RCC 7860 (cell line): ENCODE results near the gene IREB2.
"Not testable (repeated sequence)": the region's sequence is repeated elsewhere in the genome, so short reads cannot be mapped to it uniquely, and the experiment has no call there.

Experiments
- DNase-seq: peaks from one replicate; pipeline ENCODE4 v3.0.0-alpha.2; 2015; ENCODE audit warnings: low spot score
- FAIRE-seq: peaks from 2 replicates; lab custom pipeline; 2012; peaks lifted over from hg19 to GRCh38; lab: Jason Lieb, UNC

Gene IREB2

GRCh38 chr15:78460737-78461136 is 22.7 kb downstream of the IREB2 start:
- FAIRE-seq = no peak
- no peak for DNase-seq

DNA sequence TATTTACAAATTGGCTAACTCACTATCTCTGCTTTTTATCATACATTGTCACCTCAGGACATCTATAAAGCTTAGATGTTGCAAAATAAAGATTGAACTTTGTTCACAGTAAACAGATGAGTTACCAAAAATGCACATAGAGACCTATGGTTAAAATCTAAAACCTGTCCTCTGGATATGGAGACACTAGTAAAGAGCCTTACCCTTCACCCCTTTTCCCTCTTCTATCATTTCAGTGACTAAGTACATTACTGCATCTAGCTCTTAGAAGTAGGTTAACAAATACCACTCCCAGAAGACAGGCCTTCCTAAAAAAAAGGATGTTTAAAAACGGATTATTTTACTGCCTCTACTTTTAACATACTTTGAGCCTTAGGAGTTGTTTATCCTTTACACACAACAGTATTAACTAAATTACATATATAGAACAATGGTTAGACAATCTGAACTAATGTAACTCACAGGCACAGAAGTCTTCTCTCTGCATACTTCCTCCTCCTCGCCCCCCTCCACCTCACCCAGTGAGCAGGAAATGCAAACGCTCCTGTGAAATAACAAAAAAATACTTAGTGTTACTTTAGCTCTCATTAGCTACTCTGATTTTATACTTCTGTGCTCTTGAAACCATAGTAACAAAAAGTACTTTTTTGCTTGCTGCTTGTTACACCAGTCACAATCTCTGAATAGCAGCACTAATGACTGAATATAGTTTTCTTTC is 23.3 kb downstream of the IREB2 start:
- DNase-seq = no peak
- no peak for FAIRE-seq

DNA sequence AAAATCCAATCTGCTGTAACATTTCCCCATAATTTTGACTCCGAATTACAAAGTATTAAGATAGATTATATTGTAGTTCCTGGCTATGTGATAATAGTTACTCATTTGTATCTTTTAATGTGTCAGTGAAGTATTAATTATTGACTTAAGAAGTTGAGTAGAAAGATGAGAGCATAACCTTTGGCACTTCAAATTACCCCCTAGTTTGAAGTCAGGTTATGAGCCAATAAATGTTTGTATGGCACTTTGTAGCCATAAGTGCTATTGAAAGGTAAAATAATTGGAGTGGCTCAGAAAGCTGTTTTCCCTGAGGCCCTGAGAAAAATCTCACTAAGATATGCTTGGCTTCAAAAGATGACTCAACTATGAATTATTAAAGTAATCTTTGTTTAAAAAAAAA is 31.0 kb downstream of the IREB2 start:
- FAIRE-seq (no peak), DNase-seq (no peak)

DNA sequence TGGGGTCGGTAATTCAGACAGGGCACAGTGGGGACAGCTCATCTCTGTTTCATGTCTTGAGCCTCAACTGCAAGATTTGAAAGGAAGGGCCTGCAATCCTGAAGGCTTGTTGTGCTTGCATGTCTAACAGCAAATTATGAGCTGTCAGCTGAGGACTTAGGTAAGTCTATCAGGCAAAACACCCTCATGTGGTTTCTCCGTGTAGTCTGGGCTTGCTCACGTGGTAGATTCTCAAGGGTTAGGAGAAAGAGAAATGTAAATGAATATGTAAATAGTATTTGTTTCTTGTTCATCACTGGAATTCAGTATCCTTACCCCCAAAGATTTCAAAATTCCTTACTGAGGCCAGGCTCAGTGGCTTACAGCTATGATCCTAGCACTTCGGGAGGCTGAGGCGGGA is 39.3 kb downstream of the IREB2 start:
- no peak for DNase-seq
- no peak for FAIRE-seq

DNA sequence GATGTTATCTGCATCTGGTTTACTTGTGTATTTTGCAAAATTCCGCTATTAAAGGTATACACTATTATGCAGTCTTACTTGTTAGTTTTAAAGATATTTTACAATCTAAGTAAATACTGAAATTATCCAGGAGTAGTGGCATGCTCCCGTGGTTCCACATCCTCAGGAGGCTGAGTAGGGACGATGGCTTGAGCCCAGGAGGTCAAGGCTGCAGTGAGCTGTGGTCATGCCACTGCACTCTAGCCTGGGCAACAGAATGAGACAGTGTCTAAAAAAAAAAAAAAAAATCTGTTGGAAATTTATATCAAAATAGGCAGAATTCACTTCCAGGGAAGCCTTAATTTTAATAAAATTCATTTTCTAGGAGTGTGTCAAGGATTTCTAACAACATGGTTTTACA is 41.6 kb downstream of the IREB2 start:
- FAIRE-seq (no peak), DNase-seq (no peak)

DNA sequence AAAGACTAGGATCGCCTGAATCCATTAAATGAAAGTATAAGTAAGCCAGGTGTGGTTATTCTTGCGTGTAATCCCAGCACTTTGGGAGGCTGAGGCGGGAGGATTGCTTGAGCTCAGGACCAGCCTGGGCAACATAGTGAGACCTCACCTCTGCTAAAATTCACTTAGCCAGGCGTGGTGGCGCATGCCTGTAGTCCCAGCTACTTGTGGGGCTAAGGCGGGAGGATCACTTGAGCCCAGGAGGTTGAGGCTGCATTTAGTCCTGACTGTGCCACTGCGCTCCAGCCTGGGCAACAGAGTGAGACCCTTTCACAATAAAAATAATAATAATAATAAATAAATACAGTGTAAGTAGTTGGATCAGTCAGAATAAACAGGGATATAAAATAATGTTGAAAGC is 43.9 kb downstream of the IREB2 start:
- FAIRE-seq = no peak

GRCh38 chr15:78492872-78493271 is 54.9 kb downstream of the IREB2 start:
- FAIRE-seq = no peak

More for the DNA sequence above, 43.9 kb downstream of the IREB2 start:
- DNase-seq = no peak

DNA sequence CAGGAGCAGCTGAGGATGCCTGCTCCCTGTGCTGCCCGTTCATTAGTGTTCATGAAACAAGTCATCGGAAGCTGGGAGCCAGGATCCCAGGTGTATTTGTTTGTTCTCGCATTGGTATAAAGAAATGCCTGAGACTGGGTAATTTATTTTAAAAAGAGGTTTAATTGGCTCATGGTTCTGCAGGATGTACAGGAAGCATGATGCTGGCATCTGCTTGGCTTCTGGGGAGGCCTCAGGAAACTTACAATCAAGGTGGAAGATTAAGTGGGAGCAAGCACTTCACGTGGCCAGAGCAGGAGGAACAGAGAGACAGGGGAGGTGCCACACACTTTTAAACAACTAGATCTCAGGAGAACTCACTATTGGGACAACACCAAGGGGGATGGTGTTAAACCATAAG is 63.8 kb downstream of the IREB2 start:
- no peak for FAIRE-seq
- no peak for DNase-seq

More at GRCh38 chr15:78492872-78493271, 54.9 kb downstream of the IREB2 start:
- no peak for DNase-seq

DNA sequence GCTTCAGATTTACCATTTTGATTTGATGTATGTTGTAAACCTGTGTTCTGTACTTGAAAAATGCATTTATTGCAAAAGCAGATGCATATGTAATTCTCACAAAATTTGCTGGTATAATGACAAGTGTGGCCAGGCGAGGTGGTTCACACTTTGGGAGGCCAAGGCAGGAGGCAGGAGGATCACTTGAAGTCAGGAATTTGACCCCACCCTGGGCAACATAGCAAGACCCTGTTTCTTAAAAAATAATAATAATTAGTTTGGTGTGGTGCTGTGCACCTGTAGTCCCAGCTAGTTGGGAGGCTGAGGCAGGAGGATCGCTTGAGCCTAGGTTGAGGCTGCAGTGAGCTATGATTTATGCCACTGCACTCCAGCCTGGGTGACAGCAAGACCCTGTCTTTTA is 64.6 kb downstream of the IREB2 start:
- no peak for DNase-seq
- no peak for FAIRE-seq

DNA sequence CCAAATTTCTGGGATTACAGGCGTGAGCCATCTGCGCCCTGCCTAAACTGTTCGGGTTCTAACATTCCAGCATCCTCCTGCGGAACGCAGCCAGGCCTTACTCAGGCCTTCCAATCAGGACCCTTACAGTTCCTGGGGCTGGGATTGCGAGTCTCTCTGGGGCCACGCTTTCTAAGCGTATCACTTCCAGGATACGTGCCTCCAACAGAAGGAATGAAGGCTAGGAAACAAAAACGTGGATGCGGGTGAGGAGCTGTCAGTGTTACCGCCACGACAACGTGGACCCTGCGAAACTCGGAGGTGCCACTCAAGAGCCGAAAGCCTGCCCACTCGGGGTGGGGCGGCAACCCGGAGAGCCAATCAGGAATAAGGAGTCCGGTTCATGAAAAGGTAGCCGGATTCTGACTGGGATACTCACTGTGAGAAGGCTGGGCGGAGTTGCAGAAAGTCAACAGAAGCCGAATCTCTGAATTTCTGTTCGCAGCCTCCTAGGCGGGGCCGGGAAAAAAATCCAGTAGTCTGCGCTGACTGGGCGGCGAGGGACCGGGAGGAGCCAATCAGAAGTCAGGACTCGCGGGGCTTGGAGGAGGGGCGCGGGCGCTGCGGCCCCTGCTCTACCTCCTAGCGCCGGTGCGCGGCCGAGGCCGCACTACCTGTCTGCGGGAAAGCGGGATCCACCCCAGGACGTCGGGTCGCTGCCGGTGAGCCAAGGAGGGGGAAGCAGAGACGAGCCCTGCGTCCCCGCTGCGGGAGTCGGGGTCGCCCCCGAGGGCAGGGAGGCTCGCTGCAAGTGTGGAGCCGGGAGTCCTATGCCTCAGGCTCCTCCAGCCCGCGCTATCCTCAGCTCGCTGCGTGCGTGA is 69.2 kb downstream of the IREB2 start, which contains the start of gene HYKK:
HYKK (plus strand) TSS at position 607 of the 860 bp plus-strand sequence. CDS start 5,512 bp downstream, outside the sequence.
- FAIRE-seq = peak; percentile 93
- peak; percentile 94 for DNase-seq

GRCh38 chr15:78507831-78508160 is 69.8 kb downstream of the IREB2 start:
- FAIRE-seq = no peak
- DNase-seq = no peak

GRCh38 chr15:78508272-78508671 is 70.3 kb downstream of the IREB2 start:
- FAIRE-seq (no peak), DNase-seq (no peak)

GRCh38 chr15:78509726-78510312 is 71.8 kb downstream of the IREB2 start:
- DNase-seq (no peak), FAIRE-seq (no peak)

GRCh38 chr15:78520035-78520434 is 82.0 kb downstream of the IREB2 start:
- not testable (repeated sequence) for FAIRE-seq, DNase-seq

GRCh38 chr15:78524230-78524629 is 86.2 kb downstream of the IREB2 start:
- DNase-seq = no peak
- no peak for FAIRE-seq

- no peak for FAIRE-seq
- no peak for DNase-seq
Observed at GRCh38 chr15:78527325-78527724, 89.3 kb downstream of the IREB2 start.

DNA sequence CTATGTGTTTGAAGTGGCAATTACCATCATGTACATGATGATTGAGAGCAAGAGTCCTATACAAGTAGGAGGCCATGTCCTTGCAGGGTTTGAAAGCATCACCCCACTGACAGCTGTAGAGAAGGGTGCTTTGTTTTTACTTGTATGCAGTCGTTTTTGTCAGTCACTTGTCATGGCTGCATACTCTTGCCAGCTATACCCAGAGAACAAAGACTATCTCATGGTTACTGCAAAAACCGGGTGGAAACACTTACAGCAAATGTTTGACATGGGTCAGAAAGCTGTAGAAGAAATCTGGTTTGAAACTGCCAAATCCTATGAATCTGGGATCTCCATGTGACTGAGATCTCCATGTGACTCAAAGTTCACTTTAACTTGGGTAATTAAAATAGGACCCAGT is 95.3 kb downstream of the IREB2 start:
- no peak for FAIRE-seq
- no peak for DNase-seq

DNA sequence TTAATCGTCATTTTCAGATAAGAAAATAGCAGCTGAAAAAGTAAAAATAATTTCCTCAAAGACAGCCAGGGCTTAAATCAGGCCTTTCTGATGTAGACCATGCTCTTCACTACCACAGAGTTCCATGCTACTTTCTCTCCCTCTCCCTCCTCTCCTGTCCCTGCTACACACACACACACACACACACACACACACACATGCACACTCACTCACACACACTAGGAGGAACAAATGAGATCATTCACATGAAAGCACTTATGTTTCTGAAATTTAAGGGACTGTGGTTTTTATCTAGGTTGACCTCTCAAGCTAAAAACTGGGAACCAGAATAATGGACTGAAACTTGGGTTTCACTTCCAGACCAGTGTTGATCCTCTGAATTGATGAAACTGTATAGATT is 98.1 kb downstream of the IREB2 start:
- FAIRE-seq (no peak), DNase-seq (no peak)

DNA sequence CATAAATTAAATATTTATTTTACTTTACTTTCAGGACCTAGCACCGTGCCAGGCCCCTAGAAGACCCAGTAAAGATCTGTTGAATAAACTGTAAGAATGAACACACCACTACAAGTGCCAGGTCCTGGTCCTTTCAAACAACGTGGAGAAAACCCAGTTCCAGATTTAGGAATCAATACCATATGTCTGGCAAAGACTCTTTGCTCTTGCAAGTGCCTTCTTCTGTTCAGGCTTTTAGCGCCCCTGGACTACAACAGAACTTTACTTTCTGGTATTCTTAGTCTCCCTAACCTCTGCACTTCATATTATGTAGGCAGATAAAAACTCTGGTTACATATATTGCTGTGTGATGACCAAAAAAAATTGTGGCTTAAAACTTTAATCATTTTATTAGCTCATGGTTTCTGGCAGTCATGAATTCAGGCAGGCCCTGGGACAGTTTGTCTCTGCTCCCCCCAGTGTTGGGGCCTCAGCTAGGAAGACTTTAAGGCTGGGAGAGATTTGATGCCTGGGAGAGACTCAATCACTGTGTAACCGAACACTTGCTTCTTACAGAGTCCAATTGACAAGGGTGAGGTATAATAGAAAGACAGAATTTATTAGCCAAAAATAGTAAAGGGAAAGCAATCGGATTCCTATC is 99.4 kb downstream of the IREB2 start:
- FAIRE-seq (no peak), DNase-seq (no peak)

DNA sequence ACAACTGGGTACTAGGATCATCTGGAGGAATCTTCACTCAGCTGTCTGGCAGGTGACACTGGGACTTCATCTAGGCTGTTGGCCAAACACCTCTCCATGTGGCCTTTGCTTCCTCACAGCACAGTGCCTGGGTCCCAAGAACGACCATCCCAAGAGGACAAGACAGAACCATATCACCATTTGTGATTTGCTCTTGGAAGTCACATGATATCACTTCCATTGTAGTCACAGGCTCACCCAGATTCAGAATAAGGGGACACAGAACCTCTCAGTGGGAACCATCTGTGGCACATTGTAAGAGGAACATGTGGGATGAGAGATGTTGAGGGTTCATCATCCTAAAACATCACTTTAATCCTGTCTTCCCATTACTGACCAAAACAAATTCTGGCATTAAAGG is 100.3 kb downstream of the IREB2 start:
- FAIRE-seq = no peak

GRCh38 chr15:78539464-78540140 is 101.6 kb downstream of the IREB2 start:
- not testable (repeated sequence) for DNase-seq, FAIRE-seq

More for the DNA sequence above, 100.3 kb downstream of the IREB2 start:
- no peak for DNase-seq
